SK-N-SH (cell line): ENCODE data around the gene EPHA10.

Experiments
- EP300 ChIP-seq, 2 experiments: IDR thresholded peaks; 2 replicates each; pipeline versions ENCODE4 v1.4.0 to v1.6.1; 2012; ENCODE audit warnings: borderline replicate concordance in 1 of 2, low read depth in 1 of 2, low read length in 1 of 2
- EZH2phosphoT487 ChIP-seq: fragments of 200-600 bp; sonication (generic); IDR thresholded peaks from 2 replicates; pipeline ENCODE4 v1.6.1; 2017; ENCODE audit warnings: low read depth, mixed run types, mild to moderate bottlenecking, antibody characterized with exemption, moderate library complexity, borderline replicate concordance
- IRF3 ChIP-seq: fragments of 150-350 bp; IDR thresholded peaks from 2 replicates; pipeline ENCODE4 v1.6.1; 2016; ENCODE audit warnings: mild to moderate bottlenecking, low read depth, low read length
- JUND ChIP-seq: IDR thresholded peaks from 2 replicates; pipeline ENCODE4 v1.4.0; 2012
- MXI1 ChIP-seq: IDR thresholded peaks from 2 replicates; pipeline ENCODE4 v1.6.1; 2012; ENCODE audit warnings: mild to moderate bottlenecking, low read depth, low read length, improper control_type of control experiment
- NFIC ChIP-seq: IDR thresholded peaks from 2 replicates; pipeline ENCODE4 v1.4.0; 2012; ENCODE audit warnings: borderline replicate concordance
- POLR2AphosphoS5 ChIP-seq: IDR thresholded peaks from 2 replicates; pipeline ENCODE4 v1.6.1; 2012; ENCODE audit warnings: low read depth, low read length
- RCOR1 ChIP-seq: fragments of 150-350 bp; IDR thresholded peaks from 2 replicates; pipeline ENCODE4 v1.6.1; 2017; ENCODE audit warnings: antibody characterized with exemption, low read length
- TF ChIP-seq, protein P1 (sequence below): IDR thresholded peaks from 2 replicates; pipeline ENCODE4 v1.4.0; 2012; ENCODE audit warnings: low read depth, borderline replicate concordance
- TF ChIP-seq, protein P2 (sequence below): fragments of 200-600 bp; sonication (generic); IDR thresholded peaks from 2 replicates; pipeline ENCODE4 v1.6.1; 2017; ENCODE audit warnings: antibody characterized with exemption, mild to moderate bottlenecking, moderate library complexity
- TF ChIP-seq, protein P3 (sequence below): IDR thresholded peaks from 2 replicates; pipeline ENCODE4 v1.4.0; 2012; ENCODE audit warnings: low read depth, borderline replicate concordance
- TF ChIP-seq, protein P4 (sequence below): IDR thresholded peaks from 2 replicates; pipeline ENCODE4 v1.4.0; 2012; ENCODE audit warnings: low read depth

- TF ChIP-seq, protein P1, sequence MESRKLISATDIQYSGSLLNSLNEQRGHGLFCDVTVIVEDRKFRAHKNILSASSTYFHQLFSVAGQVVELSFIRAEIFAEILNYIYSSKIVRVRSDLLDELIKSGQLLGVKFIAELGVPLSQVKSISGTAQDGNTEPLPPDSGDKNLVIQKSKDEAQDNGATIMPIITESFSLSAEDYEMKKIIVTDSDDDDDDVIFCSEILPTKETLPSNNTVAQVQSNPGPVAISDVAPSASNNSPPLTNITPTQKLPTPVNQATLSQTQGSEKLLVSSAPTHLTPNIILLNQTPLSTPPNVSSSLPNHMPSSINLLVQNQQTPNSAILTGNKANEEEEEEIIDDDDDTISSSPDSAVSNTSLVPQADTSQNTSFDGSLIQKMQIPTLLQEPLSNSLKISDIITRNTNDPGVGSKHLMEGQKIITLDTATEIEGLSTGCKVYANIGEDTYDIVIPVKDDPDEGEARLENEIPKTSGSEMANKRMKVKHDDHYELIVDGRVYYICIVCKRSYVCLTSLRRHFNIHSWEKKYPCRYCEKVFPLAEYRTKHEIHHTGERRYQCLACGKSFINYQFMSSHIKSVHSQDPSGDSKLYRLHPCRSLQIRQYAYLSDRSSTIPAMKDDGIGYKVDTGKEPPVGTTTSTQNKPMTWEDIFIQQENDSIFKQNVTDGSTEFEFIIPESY, result no peak
- TF ChIP-seq, protein P2, sequence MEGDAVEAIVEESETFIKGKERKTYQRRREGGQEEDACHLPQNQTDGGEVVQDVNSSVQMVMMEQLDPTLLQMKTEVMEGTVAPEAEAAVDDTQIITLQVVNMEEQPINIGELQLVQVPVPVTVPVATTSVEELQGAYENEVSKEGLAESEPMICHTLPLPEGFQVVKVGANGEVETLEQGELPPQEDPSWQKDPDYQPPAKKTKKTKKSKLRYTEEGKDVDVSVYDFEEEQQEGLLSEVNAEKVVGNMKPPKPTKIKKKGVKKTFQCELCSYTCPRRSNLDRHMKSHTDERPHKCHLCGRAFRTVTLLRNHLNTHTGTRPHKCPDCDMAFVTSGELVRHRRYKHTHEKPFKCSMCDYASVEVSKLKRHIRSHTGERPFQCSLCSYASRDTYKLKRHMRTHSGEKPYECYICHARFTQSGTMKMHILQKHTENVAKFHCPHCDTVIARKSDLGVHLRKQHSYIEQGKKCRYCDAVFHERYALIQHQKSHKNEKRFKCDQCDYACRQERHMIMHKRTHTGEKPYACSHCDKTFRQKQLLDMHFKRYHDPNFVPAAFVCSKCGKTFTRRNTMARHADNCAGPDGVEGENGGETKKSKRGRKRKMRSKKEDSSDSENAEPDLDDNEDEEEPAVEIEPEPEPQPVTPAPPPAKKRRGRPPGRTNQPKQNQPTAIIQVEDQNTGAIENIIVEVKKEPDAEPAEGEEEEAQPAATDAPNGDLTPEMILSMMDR, result no peak
- TF ChIP-seq NFIC, result no peak
- TF ChIP-seq MXI1, result no peak
- no peak for TF ChIP-seq EP300 (IDR thresholded peaks at IDR 0.05; ENCODE audit: borderline replicate concordance in 1 of 2, low read depth in 1 of 2, low read length in 1 of 2)
- TF ChIP-seq, protein P3, sequence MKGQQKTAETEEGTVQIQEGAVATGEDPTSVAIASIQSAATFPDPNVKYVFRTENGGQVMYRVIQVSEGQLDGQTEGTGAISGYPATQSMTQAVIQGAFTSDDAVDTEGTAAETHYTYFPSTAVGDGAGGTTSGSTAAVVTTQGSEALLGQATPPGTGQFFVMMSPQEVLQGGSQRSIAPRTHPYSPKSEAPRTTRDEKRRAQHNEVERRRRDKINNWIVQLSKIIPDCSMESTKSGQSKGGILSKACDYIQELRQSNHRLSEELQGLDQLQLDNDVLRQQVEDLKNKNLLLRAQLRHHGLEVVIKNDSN, result no peak
- TF ChIP-seq EZH2phosphoT487, result no peak
- no peak for TF ChIP-seq RCOR1
- TF ChIP-seq, protein P4, sequence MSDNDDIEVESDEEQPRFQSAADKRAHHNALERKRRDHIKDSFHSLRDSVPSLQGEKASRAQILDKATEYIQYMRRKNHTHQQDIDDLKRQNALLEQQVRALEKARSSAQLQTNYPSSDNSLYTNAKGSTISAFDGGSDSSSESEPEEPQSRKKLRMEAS, result no peak
- TF ChIP-seq IRF3, result no peak
- TF ChIP-seq JUND, result no peak
- no peak for TF ChIP-seq POLR2AphosphoS5
Measured at GRCh38 chr1:37677808-37678207, 87.1 kb downstream of the EPHA10 start.
